Activated naive CD8-positive, alpha-beta T cell treated with anti-CD3 and anti-CD28 coated beads, Interleukin-2, amount 50 U/mL, for 24 hours (primary cell): Measurements from ENCODE around the gene GPR50.

Experiments used
- ATAC-seq: fragments of 150-1000 bp; cut with Tn5 transposase; one replicate; pipeline ENCODE4 v1.10.0; 2021
- DNase-seq: peaks from one replicate; pipeline ENCODE4 v3.0.0; 2021
- H3K27ac Mint-ChIP-seq: one replicate; pipeline ENCODE4 v1.8.0; 2021; ENCODE audit warnings: mild to moderate bottlenecking, mixed read lengths
- H3K27me3 Mint-ChIP-seq: one replicate; pipeline ENCODE4 v1.8.0; 2021; ENCODE audit warnings: mixed read lengths
- H3K36me3 Mint-ChIP-seq: one replicate; pipeline ENCODE4 v1.8.0; 2021; ENCODE audit warnings: low read depth, mixed read lengths
- H3K4me1 Mint-ChIP-seq: one replicate; pipeline ENCODE4 v1.8.0; 2021; ENCODE audit warnings: mixed read lengths
- H3K4me3 Mint-ChIP-seq: one replicate; pipeline ENCODE4 v1.8.0; 2021; ENCODE audit warnings: mild to moderate bottlenecking, moderate library complexity, mixed read lengths
- H3K9me3 Mint-ChIP-seq: one replicate; pipeline ENCODE4 v1.8.0; 2021; ENCODE audit warnings: mixed read lengths

GPR50 gene

DNA sequence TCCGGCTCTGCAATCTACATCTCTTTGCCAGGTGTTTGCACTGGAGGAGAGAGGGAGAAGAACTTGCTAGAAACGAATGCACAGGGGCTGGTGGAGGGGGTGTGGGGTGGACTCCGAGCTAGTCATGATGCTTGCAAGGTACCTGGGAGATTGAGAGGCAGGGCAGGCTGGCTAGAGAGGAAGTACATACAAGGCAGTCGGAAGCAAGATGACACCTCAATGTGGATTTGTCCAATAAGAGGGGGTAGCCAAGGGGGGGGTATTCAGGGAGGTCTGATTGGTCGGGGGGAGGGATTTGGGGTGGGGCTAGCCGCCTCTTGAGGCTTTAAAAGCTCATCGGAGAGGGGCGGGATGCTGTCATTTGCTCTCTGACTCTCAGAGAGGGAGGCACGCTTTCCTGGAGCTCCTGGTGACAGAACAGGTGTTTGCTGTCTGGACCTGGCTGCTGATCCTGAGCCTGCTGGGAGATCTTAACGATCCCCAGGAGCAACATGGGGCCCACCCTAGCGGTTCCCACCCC is at the start of gene GPR50:
GPR50 (plus strand) TSS at position 354 of the 520 bp plus-strand sequence; CDS start at position 492, 138 bp downstream.
- Mint-ChIP-seq H3K27ac (no peak within 1 kb of the TSS), H3K4me1 (peaks cover 7% of the 10 kb centered on the region), H3K4me3 (no peak within 1 kb of the TSS), H3K9me3 (no peaks in the 10 kb centered on the region), H3K36me3 (no peaks in the 10 kb centered on the region), H3K27me3 (peaks cover 62% of the 10 kb centered on the region)
- no peak for ATAC-seq
- DNase-seq, result no peak

DNA sequence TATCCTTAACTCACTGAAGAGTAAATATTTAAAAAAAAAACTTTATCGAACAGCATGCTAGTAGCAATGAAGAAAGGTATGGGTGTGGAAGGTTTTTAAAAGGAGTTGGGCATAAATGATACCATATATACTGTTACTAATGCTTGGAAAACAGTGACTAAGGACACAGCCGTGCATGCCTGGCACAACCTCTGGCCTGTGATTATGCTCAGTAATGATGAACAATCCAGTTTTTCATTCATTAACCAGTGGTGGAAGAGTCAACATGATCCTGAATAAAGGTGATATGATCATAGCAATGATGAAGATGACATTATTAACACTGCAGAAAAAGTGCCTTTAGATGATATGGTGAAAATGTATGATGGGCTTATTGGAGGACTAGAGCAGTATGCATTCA is 43.9 kb upstream of the GPR50 start:
- Mint-ChIP-seq H3K4me3 (no peak overlapping the region), H3K4me1 (no peaks in the 10 kb centered on the region), H3K36me3 (no peaks in the 10 kb centered on the region), H3K27ac (no peak overlapping the region), H3K27me3 (no peaks in the 10 kb centered on the region), H3K9me3 (no peaks in the 10 kb centered on the region)
- DNase-seq (no peak), ATAC-seq (no peak)

DNA sequence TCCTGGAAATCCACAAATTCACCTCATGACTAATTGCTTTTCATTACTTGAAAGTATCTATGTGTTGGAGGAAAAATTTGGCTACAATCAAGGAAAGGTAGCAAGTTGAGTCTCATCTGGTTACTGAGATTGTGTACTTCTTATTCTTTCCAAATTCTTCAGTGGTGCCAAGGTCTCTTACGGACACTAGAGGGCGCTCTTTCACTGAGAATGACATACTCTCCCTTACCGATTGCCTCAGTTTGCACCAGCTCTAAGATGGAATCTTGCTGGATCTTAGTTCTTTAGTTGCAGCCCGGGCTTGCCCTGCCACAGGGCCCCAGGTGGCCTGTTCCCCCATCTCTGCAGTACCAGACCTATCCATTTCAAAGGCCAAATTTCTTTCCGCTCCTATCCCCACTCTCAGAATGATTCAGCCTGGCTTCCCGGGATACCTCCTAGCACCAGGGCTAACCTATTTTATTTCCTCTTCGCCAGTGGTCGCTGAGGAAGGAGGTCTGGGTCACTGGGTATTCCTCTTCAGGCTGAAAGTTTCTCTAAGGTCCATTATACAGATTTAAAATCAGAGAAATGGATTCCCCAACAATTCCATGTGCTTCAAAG is 24.6 kb upstream of the GPR50 start:
- Mint-ChIP-seq H3K27me3 (peaks cover 15% of the 10 kb centered on the region), H3K36me3 (no peaks in the 10 kb centered on the region), H3K4me1 (no peaks in the 10 kb centered on the region), H3K4me3 (no peak overlapping the region), H3K9me3 (no peaks in the 10 kb centered on the region), H3K27ac (no peak overlapping the region)
- no peak for ATAC-seq
- DNase-seq, result peak; percentile 12

DNA sequence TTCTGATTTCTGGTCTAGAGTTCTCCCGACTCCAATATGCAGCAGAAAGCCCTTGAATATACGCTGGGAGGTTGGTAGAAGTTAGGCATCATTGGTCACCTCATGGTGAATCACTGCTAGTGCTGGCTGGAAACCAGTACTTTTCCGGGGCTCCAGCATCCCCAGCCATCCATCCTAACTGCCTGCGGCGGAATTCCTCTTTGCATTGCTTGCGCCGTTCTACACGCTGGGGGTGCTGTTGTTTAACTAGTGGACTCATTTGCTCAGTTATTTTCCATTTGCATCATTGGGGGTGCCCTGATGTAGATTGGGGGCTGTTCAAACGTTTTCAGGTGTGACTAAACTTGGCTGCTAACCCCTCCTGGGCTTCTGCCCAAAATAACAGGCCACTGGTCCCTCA is 23.3 kb upstream of the GPR50 start:
- Mint-ChIP-seq H3K4me3 (no peak overlapping the region), H3K9me3 (no peaks in the 10 kb centered on the region), H3K27me3 (peaks cover 9% of the 10 kb centered on the region), H3K27ac (no peak overlapping the region), H3K4me1 (no peaks in the 10 kb centered on the region), H3K36me3 (no peaks in the 10 kb centered on the region)
- no peak for DNase-seq
- ATAC-seq, result no peak

DNA sequence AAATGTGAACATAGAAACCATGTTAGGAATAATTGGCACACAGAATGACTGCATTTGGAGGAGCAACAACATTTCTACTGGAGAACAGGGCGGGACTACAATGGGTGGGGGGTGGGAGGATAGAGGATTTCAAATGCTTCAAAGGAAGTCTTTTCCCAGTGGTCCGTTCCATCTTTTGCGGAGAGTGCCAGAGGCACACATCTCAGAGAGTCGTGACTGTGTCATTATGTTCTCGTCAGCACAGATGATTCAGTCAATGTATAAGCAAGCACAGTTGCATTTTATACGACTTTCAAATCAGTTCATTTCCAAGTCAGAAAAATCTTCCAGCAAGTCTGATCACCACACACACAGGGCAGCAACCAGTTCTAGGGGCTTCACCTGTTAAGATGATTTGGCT is 22.7 kb upstream of the GPR50 start:
- Mint-ChIP-seq H3K4me3 (no peak overlapping the region), H3K9me3 (no peaks in the 10 kb centered on the region), H3K27ac (no peak overlapping the region), H3K4me1 (no peaks in the 10 kb centered on the region), H3K27me3 (peaks cover 7% of the 10 kb centered on the region), H3K36me3 (no peaks in the 10 kb centered on the region)
- no peak for DNase-seq
- ATAC-seq, result no peak

DNA sequence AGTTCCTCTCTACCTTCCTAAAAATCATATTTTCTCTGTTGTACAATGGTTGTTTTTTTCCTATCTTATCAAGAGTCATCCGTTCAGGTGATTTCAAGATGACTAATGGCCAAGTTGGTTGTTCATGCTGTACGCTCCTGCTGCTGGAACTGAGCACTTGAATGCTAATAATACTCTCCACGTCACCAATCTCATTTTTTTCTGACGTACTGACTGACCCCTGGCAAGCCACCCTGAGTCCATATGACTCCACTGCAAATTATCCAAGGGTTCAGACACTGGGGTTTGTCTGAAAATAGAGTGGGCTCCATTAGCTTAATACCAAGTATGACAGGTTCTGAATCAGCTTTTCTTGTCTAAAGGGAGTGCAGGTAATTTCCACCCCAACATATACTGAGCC is 21.1 kb upstream of the GPR50 start:
- no peak overlapping the region for H3K4me3 Mint-ChIP-seq
- no peaks in the 10 kb centered on the region for H3K36me3 Mint-ChIP-seq
- H3K27ac Mint-ChIP-seq, result no peak overlapping the region
- no peak for DNase-seq
- peaks cover 3% of the 10 kb centered on the region for H3K27me3 Mint-ChIP-seq
- no peaks in the 10 kb centered on the region for H3K4me1 Mint-ChIP-seq
- no peaks in the 10 kb centered on the region for H3K9me3 Mint-ChIP-seq
- no peak for ATAC-seq

DNA sequence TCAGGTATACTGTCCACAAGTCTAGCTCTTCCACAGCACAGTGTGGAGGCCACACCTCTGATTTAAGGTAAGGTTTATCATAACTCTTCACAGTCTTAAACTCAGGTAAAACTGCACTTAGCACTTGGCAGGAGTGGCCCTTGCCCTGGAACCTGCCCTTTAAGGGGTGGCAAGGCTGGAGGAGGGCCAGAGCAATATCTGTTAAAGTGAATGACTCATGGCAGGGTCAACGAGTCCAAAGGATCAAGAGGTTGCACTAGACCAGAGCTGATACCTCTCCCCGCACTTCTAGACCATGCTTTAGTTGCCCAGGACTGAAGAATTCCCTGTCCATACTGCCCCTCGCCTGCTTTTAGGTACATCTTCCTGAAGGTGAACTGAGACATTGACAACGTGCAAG is 14.7 kb upstream of the GPR50 start:
- H3K4me1 Mint-ChIP-seq, result no peaks in the 10 kb centered on the region
- no peak for DNase-seq
- H3K4me3 Mint-ChIP-seq, result no peak overlapping the region
- no peak for ATAC-seq
- no peaks in the 10 kb centered on the region for H3K36me3 Mint-ChIP-seq
- H3K27me3 Mint-ChIP-seq, result peaks cover 8% of the 10 kb centered on the region
- no peak overlapping the region for H3K27ac Mint-ChIP-seq
- H3K9me3 Mint-ChIP-seq, result no peaks in the 10 kb centered on the region

DNA sequence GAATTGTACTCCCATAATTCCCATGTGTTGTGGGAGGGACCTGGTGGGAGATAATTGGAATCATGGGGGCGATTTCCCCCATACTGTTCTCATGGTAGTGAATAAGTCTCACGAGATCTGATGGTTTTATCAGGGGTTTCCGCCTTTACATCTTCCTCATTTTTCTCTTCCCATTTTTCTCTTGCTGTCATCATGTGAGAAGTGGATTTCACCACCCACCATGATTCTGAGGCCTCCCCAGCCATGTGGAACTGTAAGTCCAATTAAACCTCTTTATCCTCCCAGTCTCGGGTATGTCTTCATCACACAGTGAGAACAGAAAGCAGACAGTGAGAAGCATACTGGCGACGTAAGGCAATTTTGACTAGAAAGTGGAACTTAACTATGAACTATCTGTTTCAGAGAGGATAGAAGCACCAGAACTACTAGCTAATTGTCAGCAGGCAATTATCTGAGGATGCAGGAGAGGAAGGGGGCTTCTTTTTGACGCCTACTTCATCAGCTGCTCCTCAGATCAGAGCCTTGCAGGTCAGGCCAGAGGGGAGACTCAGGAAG is 8.5 kb upstream of the GPR50 start:
- Mint-ChIP-seq H3K27me3 (peaks cover 13% of the 10 kb centered on the region), H3K36me3 (no peaks in the 10 kb centered on the region), H3K9me3 (no peaks in the 10 kb centered on the region), H3K4me1 (no peaks in the 10 kb centered on the region), H3K4me3 (no peak overlapping the region), H3K27ac (no peak overlapping the region)
- no peak for ATAC-seq
- DNase-seq, result no peak

DNA sequence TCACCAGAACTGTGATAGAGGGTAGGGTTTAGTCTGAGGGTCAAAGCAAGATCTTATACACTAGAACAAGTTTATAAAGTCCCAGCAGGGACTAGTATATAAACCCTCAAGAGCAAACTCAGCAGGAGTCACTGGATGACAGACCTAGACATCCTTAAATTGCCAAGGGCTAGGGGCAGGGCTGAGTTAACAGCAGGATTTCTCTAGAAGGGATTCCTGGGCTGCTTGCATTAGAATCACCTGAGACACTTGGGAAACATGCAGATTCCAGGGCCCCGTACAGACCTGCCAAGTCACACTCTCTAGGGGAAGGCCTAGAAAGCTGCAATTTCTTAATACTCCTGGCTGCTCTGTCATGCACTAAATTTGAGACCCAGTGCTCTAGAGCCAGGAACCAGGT is 6.6 kb upstream of the GPR50 start:
- no peak overlapping the region for H3K4me3 Mint-ChIP-seq
- peaks cover 19% of the 10 kb centered on the region for H3K27me3 Mint-ChIP-seq
- DNase-seq (no peak), ATAC-seq (no peak)
- H3K4me1 Mint-ChIP-seq, result no peaks in the 10 kb centered on the region
- no peaks in the 10 kb centered on the region for H3K36me3 Mint-ChIP-seq
- H3K27ac Mint-ChIP-seq, result no peak overlapping the region
- no peaks in the 10 kb centered on the region for H3K9me3 Mint-ChIP-seq

DNA sequence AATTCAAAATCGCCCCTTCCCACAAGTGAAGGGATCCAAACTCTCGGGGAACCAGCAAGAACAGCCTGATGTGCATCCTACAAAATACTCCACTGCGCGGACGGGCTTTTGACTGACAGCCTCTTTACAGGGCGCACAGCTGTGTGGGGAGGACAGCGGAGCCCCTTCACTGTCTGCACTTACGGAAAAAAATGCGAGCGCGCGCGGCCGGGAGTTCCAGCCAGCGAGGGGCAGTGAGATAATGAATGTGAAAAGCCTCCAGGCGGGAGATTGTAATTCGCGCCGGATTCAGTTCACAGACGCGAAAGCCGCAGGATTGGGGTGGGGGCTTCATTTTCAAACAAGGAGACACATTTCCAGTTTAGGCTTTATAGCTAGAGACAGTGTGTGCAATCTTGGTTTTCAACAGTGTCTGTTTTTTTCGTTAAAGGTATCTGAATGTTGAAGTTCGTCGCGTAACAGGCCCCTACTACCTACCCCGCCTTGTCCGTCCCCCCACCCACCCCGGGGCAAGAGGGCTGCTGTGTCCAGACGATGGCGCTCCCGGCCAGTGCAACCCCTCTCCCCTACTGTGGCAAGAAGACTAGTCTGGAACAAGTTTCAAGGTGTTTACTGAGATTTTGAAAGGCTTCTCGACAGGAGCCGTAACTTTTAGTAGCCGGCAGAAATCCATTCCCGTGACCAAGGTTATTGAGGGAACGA is 1.7 kb upstream of the GPR50 start:
- H3K4me3 Mint-ChIP-seq, result no peak overlapping the region
- H3K36me3 Mint-ChIP-seq, result no peaks in the 10 kb centered on the region
- ATAC-seq, result no peak
- H3K27ac Mint-ChIP-seq, result no peak overlapping the region
- H3K9me3 Mint-ChIP-seq, result no peaks in the 10 kb centered on the region
- peaks cover 47% of the 10 kb centered on the region for H3K27me3 Mint-ChIP-seq
- peaks cover 7% of the 10 kb centered on the region for H3K4me1 Mint-ChIP-seq
- no peak for DNase-seq

DNA sequence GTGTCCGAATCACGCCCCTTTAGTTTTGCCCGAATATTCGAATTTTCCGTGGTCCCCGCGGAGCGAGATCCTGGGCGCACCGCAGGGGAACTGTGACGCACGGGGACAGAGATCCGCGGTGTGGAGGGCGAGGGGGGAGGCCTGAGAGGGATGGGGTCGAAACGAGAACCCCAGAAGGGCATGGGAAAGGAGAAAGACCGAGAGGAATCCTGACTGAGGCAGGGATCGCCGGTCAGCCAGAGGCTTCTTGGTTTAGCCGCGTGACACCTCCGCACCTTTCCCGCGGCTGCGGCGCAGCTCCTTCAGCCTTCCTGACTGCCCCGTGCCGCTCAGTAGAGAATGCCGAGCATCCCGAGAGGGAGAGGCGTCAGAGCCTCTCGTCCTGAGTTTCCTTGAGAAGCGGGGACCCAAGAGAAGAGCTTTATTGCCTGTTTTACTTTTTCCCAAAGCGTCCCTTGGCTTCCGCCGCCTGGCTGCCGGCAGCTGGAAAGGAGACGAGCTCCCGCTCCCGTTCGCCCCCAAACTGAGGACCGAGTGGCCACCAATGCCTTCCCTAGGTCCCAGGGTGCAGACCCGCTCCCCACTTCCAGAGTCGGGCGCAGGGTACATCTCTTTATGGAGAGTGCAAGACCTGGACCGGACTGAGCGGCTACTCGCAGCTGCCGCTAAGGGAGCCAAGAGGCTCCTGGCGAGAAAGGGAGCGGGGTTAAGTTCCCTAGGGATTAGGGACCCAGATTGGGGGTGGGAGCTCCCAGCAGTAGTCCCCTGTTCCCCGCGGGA is 911 bp upstream of the GPR50 start:
- no peak for ATAC-seq
- no peak for DNase-seq
- Mint-ChIP-seq H3K27ac (no peak overlapping the region), H3K9me3 (no peaks in the 10 kb centered on the region), H3K36me3 (no peaks in the 10 kb centered on the region), H3K4me1 (peaks cover 7% of the 10 kb centered on the region), H3K4me3 (no peak overlapping the region), H3K27me3 (peaks cover 54% of the 10 kb centered on the region)

DNA sequence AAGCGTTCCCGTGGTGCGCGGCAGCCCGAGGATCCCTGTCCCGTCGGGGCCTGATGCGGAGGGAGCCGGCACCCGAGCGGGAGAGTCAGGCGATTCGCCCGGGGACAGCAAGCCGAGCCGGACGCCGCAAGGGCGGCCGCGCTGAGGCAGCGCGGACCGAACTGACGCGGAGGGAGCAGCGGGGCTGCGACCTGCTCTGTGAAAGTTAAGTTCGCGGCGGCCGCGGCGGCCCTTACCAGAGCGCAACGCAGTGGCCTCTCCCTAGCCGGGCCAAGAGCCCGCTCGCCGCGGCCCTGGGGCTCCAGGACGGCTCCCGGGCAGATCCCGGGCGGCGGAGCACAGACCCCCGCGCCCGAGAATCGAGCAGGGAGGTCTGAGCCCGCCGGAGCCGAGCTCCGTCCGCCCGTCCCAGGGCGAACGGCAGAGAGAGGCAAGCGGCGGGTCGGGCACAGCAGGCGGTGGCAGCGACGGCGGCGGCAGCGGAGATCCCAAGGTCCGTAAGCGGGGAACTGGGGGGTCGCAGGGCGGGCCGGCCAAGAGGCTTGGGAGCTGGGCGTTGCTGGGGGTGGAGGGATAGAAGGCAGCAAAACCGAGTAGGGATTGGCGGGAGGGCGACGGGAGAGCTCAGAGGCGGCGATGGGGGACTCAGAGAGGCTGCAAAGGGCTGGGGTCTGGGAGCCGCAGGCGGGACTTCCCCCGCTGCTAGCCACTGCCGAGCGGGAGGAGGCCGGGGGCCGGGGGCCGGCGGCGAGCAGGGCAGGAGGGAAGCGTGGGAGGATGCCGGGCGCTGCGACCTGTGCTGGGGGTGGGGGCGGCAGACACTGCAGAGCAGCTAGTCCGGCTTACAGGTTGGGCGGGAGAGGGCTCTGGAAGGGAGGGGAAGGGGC is 1.0 kb downstream of the GPR50 start:
- Mint-ChIP-seq H3K9me3 (no peaks in the 10 kb centered on the region), H3K27me3 (peaks cover 66% of the 10 kb centered on the region), H3K27ac (no peak overlapping the region), H3K4me3 (no peak overlapping the region), H3K36me3 (no peaks in the 10 kb centered on the region), H3K4me1 (peaks cover 7% of the 10 kb centered on the region)
- ATAC-seq (no peak), DNase-seq (no peak)

DNA sequence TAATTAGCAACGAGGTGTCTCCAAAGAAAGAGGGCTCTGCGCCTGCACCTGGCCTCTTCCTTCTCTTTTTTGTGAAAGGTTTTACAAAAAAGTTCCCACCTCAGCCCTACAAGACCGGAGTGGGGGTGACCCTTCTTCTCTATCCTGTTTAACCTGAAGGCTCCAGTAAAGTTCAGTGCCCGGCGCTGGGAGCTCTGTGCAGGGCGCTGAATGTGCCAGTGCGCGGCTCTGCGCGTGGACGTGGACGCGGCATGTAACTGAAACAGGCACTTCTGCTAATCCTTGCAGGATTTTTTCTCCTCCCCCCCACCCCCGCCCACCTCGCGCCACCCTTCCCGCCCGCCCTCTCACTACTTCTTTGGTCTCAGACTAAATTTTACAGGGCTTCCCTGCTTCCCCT is 2.4 kb downstream of the GPR50 start:
- no peaks in the 10 kb centered on the region for H3K9me3 Mint-ChIP-seq
- no peak for ATAC-seq
- no peaks in the 10 kb centered on the region for H3K36me3 Mint-ChIP-seq
- no peak overlapping the region for H3K27ac Mint-ChIP-seq
- H3K4me1 Mint-ChIP-seq, result peaks cover 7% of the 10 kb centered on the region
- DNase-seq, result no peak
- peaks cover 68% of the 10 kb centered on the region for H3K27me3 Mint-ChIP-seq
- no peak overlapping the region for H3K4me3 Mint-ChIP-seq

DNA sequence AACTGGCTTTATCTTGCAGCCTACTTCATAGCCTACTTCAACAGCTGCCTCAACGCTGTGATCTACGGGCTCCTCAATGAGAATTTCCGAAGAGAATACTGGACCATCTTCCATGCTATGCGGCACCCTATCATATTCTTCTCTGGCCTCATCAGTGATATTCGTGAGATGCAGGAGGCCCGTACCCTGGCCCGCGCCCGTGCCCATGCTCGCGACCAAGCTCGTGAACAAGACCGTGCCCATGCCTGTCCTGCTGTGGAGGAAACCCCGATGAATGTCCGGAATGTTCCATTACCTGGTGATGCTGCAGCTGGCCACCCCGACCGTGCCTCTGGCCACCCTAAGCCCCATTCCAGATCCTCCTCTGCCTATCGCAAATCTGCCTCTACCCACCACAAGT is 4.0 kb downstream of the GPR50 start:
- H3K27me3 Mint-ChIP-seq, result peaks cover 62% of the 10 kb centered on the region
- H3K9me3 Mint-ChIP-seq, result no peaks in the 10 kb centered on the region
- peaks cover 7% of the 10 kb centered on the region for H3K4me1 Mint-ChIP-seq
- ATAC-seq, result no peak
- DNase-seq, result no peak
- H3K27ac Mint-ChIP-seq, result no peak overlapping the region
- H3K4me3 Mint-ChIP-seq, result no peak overlapping the region
- no peaks in the 10 kb centered on the region for H3K36me3 Mint-ChIP-seq
